K562 (cell line): ENCODE results near the gene LTBP1. TPM values are rescaled to one million over a fixed set of nuclear protein-coding genes. Genes with fewer than 3 reads are reported as not detected.
A peak's percentile ranks its signal among the peaks of the same experiment; 100 is the strongest.

ENCODE experiments used
- ATAC-seq: fragments of 200-7000 bp; cut with Tn5 transposase; 3 replicates; pipeline ENCODE4 v1.9.1; 2020; ENCODE audit warnings: moderate library complexity
- BruUV-seq: library from RNA; stranded (reverse); fragments of 400-500 nt; replicated peaks from 2 replicates; lab custom pipeline; 2021; lab: Mats Ljungman, UMichigan
- CTCF ChIA-PET: fragments of 300-600 bp; formaldehyde crosslinking; extraction: SDS; loops from one replicate; lab custom pipeline; 2021; ENCODE audit warnings: low intra/inter-chr PET ratio; lab: Yijun Ruan, JAX
- POLR2A ChIA-PET: fragments of 300-600, 350-650 bp; sonication (Branson Sonifier 250); formaldehyde crosslinking; extraction: SDS; loops from one replicate; lab custom pipeline; 2021; ENCODE audit warnings: antibody characterized with exemption, inconsistent platforms; lab: Yijun Ruan, JAX
- DNase-seq, 4 experiments: peaks; one replicate each; pipeline versions ENCODE4 v3.0.0 to v3.0.0-alpha.2; 2011 to 2018; ENCODE audit warnings: low spot score in 3 of 4, mixed read lengths in 3 of 4; ENCODE audit errors: extremely low read depth in 1 of 4
- FAIRE-seq: peaks from 2 replicates; lab custom pipeline; 2011; peaks lifted over from hg19 to GRCh38; lab: Jason Lieb, UNC
- H2AFZ ChIP-seq: 2 replicates; pipeline ENCODE4 v1.6.0; 2011; ENCODE audit warnings: low read depth, low read length, control low read depth, inconsistent platforms
- H3K27ac ChIP-seq: fragments of 200-600 bp; 3 replicates; pipeline ENCODE4 v1.8.0; 2011; ENCODE audit warnings: low read depth, mild to moderate bottlenecking, control low read depth, inconsistent platforms, low read length, moderate library complexity, mixed read lengths; ENCODE audit errors: extremely low read depth
- H3K27me3 ChIP-seq, 2 experiments: fragments of 300-600 bp in 1 of 2; 2 replicates in 1 of 2; 3 replicates in 1 of 2; pipeline versions ENCODE4 v1.6.0 to v1.8.0; 2011; ENCODE audit warnings: inconsistent platforms in 2 of 2, low read length in 2 of 2, mild to moderate bottlenecking in 1 of 2, mixed read lengths in 1 of 2, moderate library complexity in 1 of 2; ENCODE audit not compliant: control insufficient read depth in 2 of 2, insufficient read depth in 2 of 2
- H3K36me3 ChIP-seq: fragments of 300-600 bp; 3 replicates; pipeline ENCODE4 v1.8.0; 2011; ENCODE audit warnings: mild to moderate bottlenecking, low read length, inconsistent platforms; ENCODE audit not compliant: control insufficient read depth, insufficient read depth
- H3K4me1 ChIP-seq, 2 experiments: fragments of 200-600 bp in 1 of 2; replicated peaks in 1 of 2; 2 replicates in 1 of 2; 3 replicates in 1 of 2; pipeline versions ENCODE4 v1.5.1 to v1.8.0; 2011; ENCODE audit warnings: inconsistent platforms in 2 of 2, low read length in 2 of 2, mild to moderate bottlenecking in 1 of 2, mixed read lengths in 1 of 2, moderate library complexity in 1 of 2; ENCODE audit not compliant: control insufficient read depth in 2 of 2, insufficient read depth in 2 of 2
- H3K4me2 ChIP-seq: 2 replicates; pipeline ENCODE4 v1.6.1; 2011; ENCODE audit warnings: low read length, control low read depth, inconsistent platforms, mixed read lengths; ENCODE audit not compliant: insufficient read depth
- H3K4me3 ChIP-seq: fragments of 200-600 bp; sonication (generic), shearing (Covaris generic); 2 replicates; pipeline ENCODE4 v1.5.1; 2016; ENCODE audit warnings: control low read depth, inconsistent platforms
- H3K79me2 ChIP-seq: fragments of 200-600 bp; 3 replicates; pipeline ENCODE4 v1.8.0; 2011; ENCODE audit warnings: low read length, inconsistent platforms; ENCODE audit not compliant: control insufficient read depth, insufficient read depth
- H3K9ac ChIP-seq, 2 experiments: 2 replicates each; pipeline versions ENCODE4 v1.6.0 to v1.6.1; 2011; ENCODE audit warnings: low read depth in 2 of 2, low read length in 2 of 2, control low read depth in 1 of 2, inconsistent platforms in 1 of 2, mild to moderate bottlenecking in 1 of 2, mixed read lengths in 1 of 2; ENCODE audit not compliant: insufficient read depth in 1 of 2
- H3K9me1 ChIP-seq: one replicate; pipeline ENCODE4 v1.6.0; 2011; ENCODE audit warnings: inconsistent platforms, mild to moderate bottlenecking, low read length, moderate library complexity; ENCODE audit not compliant: control insufficient read depth, insufficient read depth
- H3K9me3 ChIP-seq: replicated peaks from 2 replicates; pipeline ENCODE4 v1.5.1; 2011; ENCODE audit warnings: low read depth, low read length, inconsistent platforms; ENCODE audit not compliant: control insufficient read depth, insufficient read depth
- H4K20me1 ChIP-seq: replicated peaks from 2 replicates; pipeline ENCODE4 v1.6.1; 2011; ENCODE audit warnings: low read length, inconsistent platforms, mixed read lengths; ENCODE audit not compliant: control insufficient read depth, insufficient read depth
- ATF1 ChIP-seq, 2 experiments: fragments of 450-650 bp in 1 of 2; IDR thresholded peaks; 2 replicates each; pipeline ENCODE4 v1.6.1; 2016; ENCODE audit warnings: missing compliant biosample characterization in 1 of 2, missing genetic modification characterization in 1 of 2
- CEBPB ChIP-seq: fragments of 450-650 bp; IDR thresholded peaks from 2 replicates; pipeline ENCODE4 v1.6.1; 2016; ENCODE audit warnings: missing genetic modification characterization, missing compliant biosample characterization
- CEBPG ChIP-seq, 3 experiments: fragments of 200-800 bp in 1 of 3; sonication (Bioruptor generic) in 1 of 3; sonication (generic) in 1 of 3; formaldehyde crosslinking in 1 of 3; IDR thresholded peaks in 2 of 3; conservative IDR thresholded peaks in 1 of 3; 2 replicates each; pipeline versions ENCODE4 v1.6.1 to v1.8.0; 2016 to 2022; ENCODE audit warnings: missing compliant biosample characterization in 2 of 3, missing genetic modification characterization in 2 of 3, mild to moderate bottlenecking in 1 of 3, missing genetic modification reagents in 1 of 3
- HNRNPK ChIP-seq: fragments of 200-400 bp; formaldehyde crosslinking; IDR thresholded peaks from one replicate; pipeline ENCODE4 v1.6.1; 2018; ENCODE audit warnings: mild to moderate bottlenecking, low read depth, low read length; ENCODE audit not compliant: poor library complexity, severe bottlenecking
- LARP7 ChIP-seq: fragments of 450-650 bp; IDR thresholded peaks from 2 replicates; pipeline ENCODE4 v1.6.1; 2016
- MYNN ChIP-seq, 2 experiments: sonication (generic); formaldehyde crosslinking in 1 of 2; IDR thresholded peaks; 2 replicates each; pipeline versions ENCODE4 v1.5.0 to v1.6.1; 2016 to 2020; ENCODE audit warnings: antibody characterized with exemption in 1 of 2, missing genetic modification reagents in 1 of 2
- RBM15 ChIP-seq: fragments of 200-400 bp; formaldehyde crosslinking; IDR thresholded peaks from 2 replicates; pipeline ENCODE4 v1.6.1; 2018; ENCODE audit warnings: mild to moderate bottlenecking, low read length, moderate library complexity; ENCODE audit not compliant: insufficient read depth
- SPI1 ChIP-seq: IDR thresholded peaks from 2 replicates; pipeline ENCODE4 v1.6.1; 2011; ENCODE audit warnings: low read depth, low read length, control low read depth, borderline replicate concordance
- ZFP36 ChIP-seq: fragments of 150-350 bp; IDR thresholded peaks from 2 replicates; pipeline ENCODE4 v1.6.1; 2018; ENCODE audit warnings: low read length, low read depth; ENCODE audit not compliant: partially characterized antibody
- ZKSCAN3 ChIP-seq: fragments of 250-450 bp; sonication (Bioruptor Pico); IDR thresholded peaks from 2 replicates; pipeline ENCODE4 v1.4.0; 2020
- ZNF174 ChIP-seq: fragments of 250-450 bp; sonication (Bioruptor Pico); IDR thresholded peaks from 2 replicates; pipeline ENCODE4 v1.4.0; 2020; ENCODE audit warnings: mild to moderate bottlenecking
- WGBS: fragments of 100-300 bp; shearing (Covaris generic); methylation state at CpG from one replicate; pipeline ENCODE4 v1.1.6; 2016; ENCODE audit warnings: low coverage, mixed read lengths; ENCODE audit not compliant: insufficient coverage; ENCODE audit errors: missing lambda C conversion rate; 5-methylcytosine and 5-hydroxymethylcytosine counted together
- in situ Hi-C: fragments of 300-500 bp; cut with MboI; formaldehyde crosslinking; loops from 4 replicates; pipeline ENCODE4 v1.15.0; 2018; ENCODE audit warnings: inconsistent platforms, mixed read lengths
- intact Hi-C: fragments of 100-400 bp; cut with micrococcal nuclease; formaldehyde crosslinking; loops from 2 replicates; pipeline ENCODE4 v1.14.2; 2022
- microRNA-seq: library from miRNA; unstranded; fragments of <30 nt; microRNA quantifications from one replicate; pipeline ENCODE4, GENCODE V29; 2018; ENCODE audit warnings: borderline microRNAs expressed
- polyA plus RNA-seq, 8 experiments: library from polyadenylated mRNA; depleted of rRNA in 4 of 8; stranded (reverse) in 5 of 8; unstranded in 3 of 8; fragments of >200 nt; fragmentation: Nextera tagmentation in 2 of 8; fragmentation: Illumina TruSeq in 1 of 8; extraction: Ambion mirVana in 2 of 8; extraction: Trizol in 1 of 8; gene quantifications; 2 replicates each; pipeline versions ENCODE4 v1.2.1 to v1.2.3, GENCODE V29; 2011 to 2014; ENCODE audit warnings: inconsistent platforms in 1 of 8, missing spikeins in 1 of 8
- small RNA-seq: library from RNA; depleted of rRNA; stranded (forward); fragments of <200 nt; gene quantifications from one replicate; pipeline ENCODE3, GENCODE V24; 2014
- total RNA-seq, 7 experiments: library from RNA; depleted of rRNA in 6 of 7; stranded (reverse); fragments of >200 nt in 6 of 7; fragmentation: Illumina TruSeq in 2 of 7; extraction: Trizol in 2 of 7; gene quantifications; 2 replicates each; pipeline versions ENCODE4 v1.2.1 to v1.2.3, GENCODE V29; 2011 to 2021; ENCODE audit warnings: low replicate concordance in 1 of 7

The LTBP1 gene
- total and polyA plus RNA-seq, 9 of the 15 experiments (the other 6 are each of a cell fraction or from before 2014, with no cell fraction given), result 3.6 to 16.4 (median 8.5) TPM

DNA sequence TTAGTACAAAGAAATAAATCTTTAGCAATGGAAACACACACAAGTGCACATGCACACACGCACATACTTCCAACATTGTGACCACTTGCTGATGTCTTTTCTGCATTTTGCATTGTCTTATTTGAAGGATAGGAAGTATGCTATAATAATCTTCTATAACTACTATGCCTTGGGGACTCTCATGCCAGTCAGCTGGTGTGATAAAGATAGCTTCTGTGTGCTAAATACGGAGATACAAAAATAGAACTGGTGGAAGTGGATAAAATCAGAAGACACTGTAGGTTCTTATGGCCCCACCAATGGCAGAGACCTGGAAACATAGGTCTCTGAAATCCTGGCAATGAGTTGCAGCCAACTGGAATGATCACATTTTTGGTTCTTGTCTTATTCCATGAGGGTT is 498.2 kb downstream of the LTBP1 start (continued):
- TF ChIP-seq LARP7 (no peak), ZFP36 (no peak), ATF1 (CRISPR knock-in tag; IDR thresholded peaks at IDR 0.05) (no peak), ATF1 (tag; IDR thresholded peaks at IDR 0.05) (no peak)

DNA sequence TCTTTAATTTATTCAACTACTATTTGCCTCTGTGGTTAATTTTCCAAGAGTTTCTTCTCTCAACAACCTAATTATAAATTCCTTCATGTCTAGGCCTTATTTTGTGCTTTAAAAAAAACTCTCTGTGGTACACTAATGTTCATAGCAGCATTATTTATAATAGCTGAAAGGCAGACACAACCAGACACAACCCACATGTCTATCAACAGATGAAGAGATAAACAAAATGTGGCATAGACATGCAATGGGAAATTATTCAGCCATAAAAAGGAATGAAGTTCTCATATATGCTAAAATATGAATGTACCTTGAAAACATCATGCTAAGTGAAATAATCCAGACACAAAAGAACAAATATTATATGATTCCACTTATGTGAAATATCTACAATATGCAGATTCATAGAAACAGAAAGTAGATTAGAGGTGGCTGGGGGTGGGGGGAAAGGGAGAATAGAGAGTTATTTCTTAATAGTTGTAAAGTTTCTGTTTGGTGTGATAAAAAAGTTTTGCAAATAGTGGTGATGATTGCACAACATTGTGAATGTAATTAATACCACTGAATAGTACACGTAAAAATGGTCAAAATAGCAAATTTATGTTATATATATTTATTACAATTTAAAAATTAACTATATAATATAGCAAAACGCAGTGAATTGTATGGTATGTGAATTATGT is 501.6 kb downstream of the LTBP1 start:
- FAIRE-seq (no peak), DNase-seq (no peak), ATAC-seq (no peak)
- no peak overlapping the region for H3K27ac ChIP-seq
- no peaks in the 10 kb centered on the region for H3K27me3 ChIP-seq
- no peak overlapping the region for H3K4me2 ChIP-seq
- H4K20me1 ChIP-seq, result no peaks in the 10 kb centered on the region
- no peak overlapping the region for H2AFZ ChIP-seq
- no TSS peak for BruUV-seq
- no peak overlapping the region for H3K4me3 ChIP-seq
- H3K9me3 ChIP-seq, result peaks cover 4% of the 10 kb centered on the region
- H3K79me2 ChIP-seq, result no peaks in the 10 kb centered on the region
- intact Hi-C loops, result loop anchor here (10.0 kb wide), 1 partner anchor 136 kb away; no protein-coding TSS in a partner anchor
- H3K4me1 ChIP-seq, result no peaks in the 10 kb centered on the region
- TF ChIP-seq ZKSCAN3 (CRISPR knock-in tag) (no peak), RBM15 (no peak), MYNN (IDR thresholded peaks at IDR 0.05) (no peak), MYNN (CRISPR knock-in tag; IDR thresholded peaks at IDR 0.05) (no peak), HNRNPK (peak; percentile 33), CEBPB (peak; percentile 40; the same call in 1 of the 2 replicates), SPI1 (no peak), ZNF174 (CRISPR knock-in tag) (no peak), CEBPG (CRISPR knock-in tag; IDR thresholded peaks at IDR 0.05) (no peak), CEBPG (tag; conservative IDR thresholded peaks at IDR 0.05 in 1 of 2, IDR thresholded peaks at IDR 0.05 in 1 of 2) (peak; percentile 9 to 64; a peak in 2 of 4 replicates)
- TF ChIP-seq, all 486 proteins: peak for 3
- no peak overlapping the region for H3K9ac ChIP-seq
- in situ Hi-C loops, result no loop called here
- H3K36me3 ChIP-seq, result no peaks in the 10 kb centered on the region
- ChIA-PET POLR2A (no interaction called here), CTCF (no interaction called here)
- 2% methylated on average over 2 of the region's 2 CpGs for WGBS
- H3K9me1 ChIP-seq, result no peaks in the 10 kb centered on the region

Small RNAs within 50 kb of the gene (microRNA-seq; reads per million reads assigned to microRNA genes)
- gene MIR4430, result not detected

Small RNAs within 50 kb of the gene (small RNA-seq; reads per million reads assigned to genes)
- gene RF00019, result not detected
- gene RNA5SP91, result not detected
- not detected for gene RNA5SP92
